Karpas-422 (cell line): ENCODE measurements around the gene SEC24C. TPM values are rescaled to one million over a fixed set of nuclear protein-coding genes. Genes with fewer than 3 reads are reported as not detected.

ENCODE experiments used
- DNase-seq: peaks from one replicate; pipeline ENCODE4 v3.0.0-alpha.2; 2015
- H2AFZ ChIP-seq: fragments of 200-600 bp; sonication (generic); 2 replicates; pipeline ENCODE4 v1.6.1; 2014; ENCODE audit warnings: antibody characterized with exemption, low read length, mixed read lengths
- H3K27ac ChIP-seq: fragments of 200-600 bp; sonication (generic); 2 replicates; pipeline ENCODE4 v1.5.1; 2014; ENCODE audit warnings: mild to moderate bottlenecking, low read length, moderate library complexity
- H3K27me3 ChIP-seq: fragments of 200-600 bp; sonication (generic); 2 replicates; pipeline ENCODE4 v1.6.1; 2014; ENCODE audit warnings: low read length, mixed read lengths
- H3K36me3 ChIP-seq: fragments of 200-600 bp; sonication (generic); 2 replicates; pipeline ENCODE4 v1.6.1; 2014; ENCODE audit warnings: low read length, mixed read lengths; ENCODE audit not compliant: insufficient read depth
- H3K4me1 ChIP-seq: fragments of 200-600 bp; sonication (generic); 2 replicates; pipeline ENCODE4 v1.6.1; 2014; ENCODE audit warnings: mild to moderate bottlenecking, low read length, mixed read lengths
- H3K4me2 ChIP-seq: fragments of 200-600 bp; sonication (generic); 2 replicates; pipeline ENCODE4 v1.6.1; 2014; ENCODE audit warnings: low read length, low read depth, mild to moderate bottlenecking; ENCODE audit not compliant: poor library complexity, severe bottlenecking
- H3K4me3 ChIP-seq: fragments of 200-600 bp; sonication (generic); 2 replicates; pipeline ENCODE4 v1.5.1; 2014; ENCODE audit warnings: mild to moderate bottlenecking, antibody characterized with exemption, low read length, mixed read lengths
- H3K79me2 ChIP-seq: fragments of 200-600 bp; sonication (generic); 2 replicates; pipeline ENCODE4 v1.6.1; 2014; ENCODE audit warnings: mild to moderate bottlenecking, low read length, mixed read lengths
- H3K9ac ChIP-seq: fragments of 200-600 bp; sonication (generic); 2 replicates; pipeline ENCODE4 v1.6.0; 2014; ENCODE audit warnings: low read length
- H3K9me2 ChIP-seq: fragments of 200-600 bp; sonication (generic), shearing (Covaris generic); replicated peaks from 2 replicates; pipeline ENCODE4 v1.6.0; 2014; ENCODE audit warnings: mild to moderate bottlenecking, low read length, moderate library complexity; ENCODE audit not compliant: insufficient read depth
- H3K9me3 ChIP-seq: fragments of 300-700, 200-600 bp; sonication (generic); 2 replicates; pipeline ENCODE4 v1.6.1; 2014; ENCODE audit warnings: low read length, mixed read lengths
- H4K20me1 ChIP-seq: fragments of 200-600 bp; sonication (generic); 2 replicates; pipeline ENCODE4 v1.6.1; 2014; ENCODE audit warnings: mild to moderate bottlenecking, antibody characterized with exemption, low read length, low read depth; ENCODE audit not compliant: insufficient read depth
- total RNA-seq: library from RNA; depleted of rRNA; stranded (reverse); fragments of >200 nt; shearing (Covaris generic); gene quantifications from 2 replicates; pipeline ENCODE4 v1.2.3, GENCODE V29; 2014; ENCODE audit warnings: low replicate concordance

SEC24C gene
- total RNA-seq, 1 experiment from 2014 or later = 84.6 TPM

DNA sequence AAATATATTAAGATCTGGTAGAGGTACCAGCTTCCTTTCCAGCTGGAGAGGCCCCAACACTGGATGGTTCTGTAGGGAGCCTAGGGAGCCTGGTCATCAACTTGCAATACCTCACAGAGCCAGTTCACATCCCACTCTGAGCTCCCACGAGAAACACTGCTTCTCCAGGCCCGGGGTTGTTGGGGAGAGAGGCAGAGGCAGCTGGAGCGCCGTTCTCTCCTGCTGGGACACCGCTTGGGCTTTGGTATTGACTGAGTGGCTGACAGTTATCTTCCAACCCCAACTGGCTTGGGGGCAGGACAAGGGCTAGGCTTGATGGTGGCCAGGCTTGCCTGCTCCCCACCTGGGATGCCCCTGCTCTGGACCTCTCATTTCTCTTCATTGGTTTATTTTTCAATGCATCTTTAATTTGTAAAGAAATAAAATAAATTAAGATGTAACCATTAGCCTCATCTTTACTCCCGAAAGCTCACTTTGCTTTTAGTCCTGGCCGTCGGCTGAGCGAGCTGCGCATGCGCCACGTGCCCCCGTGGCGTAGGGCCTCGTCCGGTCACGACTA lies 27.6 kb downstream of the SEC24C start:
- Histone ChIP-seq H3K4me1 (peaks cover 53% of the 10 kb centered on the region), H3K9me2 (no peaks in the 10 kb centered on the region), H4K20me1 (peaks cover 4% of the 10 kb centered on the region; the same call in 1 of the 2 replicates), H3K79me2 (peaks cover 43% of the 10 kb centered on the region), H3K9ac (peak overlapping the region; percentile 85), H3K36me3 (peaks cover 38% of the 10 kb centered on the region), H3K9me3 (no peaks in the 10 kb centered on the region), H3K27me3 (no peaks in the 10 kb centered on the region), H3K4me2 (peak overlapping the region; percentile 99), H2AFZ (peak overlapping the region; percentile 76), H3K4me3 (peak overlapping the region; percentile 89), H3K27ac (peak overlapping the region; percentile 79)
- peak; percentile 90 for DNase-seq

GRCh38 chr10:73772281-73773151 lies 28.3 kb downstream of the SEC24C start:
- no peaks in the 10 kb centered on the region for H3K27me3 ChIP-seq
- peaks cover 4% of the 10 kb centered on the region; the same call in 1 of the 2 replicates for H4K20me1 ChIP-seq
- peaks cover 44% of the 10 kb centered on the region for H3K36me3 ChIP-seq
- H2AFZ ChIP-seq = peak overlapping the region; percentile 76
- peak overlapping the region; percentile 79 for H3K27ac ChIP-seq
- no peaks in the 10 kb centered on the region for H3K9me2 ChIP-seq
- peaks cover 50% of the 10 kb centered on the region for H3K79me2 ChIP-seq
- no peaks in the 10 kb centered on the region for H3K9me3 ChIP-seq
- peak; percentile 89 for DNase-seq
- peak overlapping the region; percentile 89 for H3K4me3 ChIP-seq
- peak overlapping the region; percentile 85 for H3K9ac ChIP-seq
- peak overlapping the region; percentile 99 for H3K4me2 ChIP-seq
- peaks cover 53% of the 10 kb centered on the region for H3K4me1 ChIP-seq

GRCh38 chr10:73773152-73773879 lies 29.1 kb downstream of the SEC24C start:
- Histone ChIP-seq H3K9ac (peak overlapping the region; percentile 85), H2AFZ (no peak overlapping the region), H3K4me2 (peak overlapping the region; percentile 99), H3K79me2 (peaks cover 54% of the 10 kb centered on the region), H3K36me3 (peaks cover 44% of the 10 kb centered on the region), H3K9me3 (no peaks in the 10 kb centered on the region), H3K27ac (peak overlapping the region; percentile 79), H4K20me1 (peaks cover 4% of the 10 kb centered on the region; the same call in 1 of the 2 replicates), H3K4me1 (peaks cover 51% of the 10 kb centered on the region), H3K9me2 (no peaks in the 10 kb centered on the region), H3K27me3 (no peaks in the 10 kb centered on the region), H3K4me3 (peak overlapping the region; percentile 89)
- DNase-seq = peak; percentile 64

- no peaks in the 10 kb centered on the region for H3K9me3 ChIP-seq
- H2AFZ ChIP-seq = no peak overlapping the region
- H3K9me2 ChIP-seq = no peaks in the 10 kb centered on the region
- H3K79me2 ChIP-seq = peaks cover 59% of the 10 kb centered on the region
- peak overlapping the region; percentile 79; the same call in 1 of the 2 replicates for H3K27ac ChIP-seq
- peak overlapping the region; percentile 85 for H3K9ac ChIP-seq
- H3K4me1 ChIP-seq = peaks cover 40% of the 10 kb centered on the region
- H3K4me2 ChIP-seq = peak overlapping the region; percentile 99
- peak overlapping the region; percentile 89 for H3K4me3 ChIP-seq
- peak; percentile 50 for DNase-seq
- H3K27me3 ChIP-seq = no peaks in the 10 kb centered on the region
- H4K20me1 ChIP-seq = peaks cover 4% of the 10 kb centered on the region; the same call in 1 of the 2 replicates
- H3K36me3 ChIP-seq = peaks cover 50% of the 10 kb centered on the region
Measured at GRCh38 chr10:73774637-73775036, 30.5 kb downstream of the SEC24C start.

DNA sequence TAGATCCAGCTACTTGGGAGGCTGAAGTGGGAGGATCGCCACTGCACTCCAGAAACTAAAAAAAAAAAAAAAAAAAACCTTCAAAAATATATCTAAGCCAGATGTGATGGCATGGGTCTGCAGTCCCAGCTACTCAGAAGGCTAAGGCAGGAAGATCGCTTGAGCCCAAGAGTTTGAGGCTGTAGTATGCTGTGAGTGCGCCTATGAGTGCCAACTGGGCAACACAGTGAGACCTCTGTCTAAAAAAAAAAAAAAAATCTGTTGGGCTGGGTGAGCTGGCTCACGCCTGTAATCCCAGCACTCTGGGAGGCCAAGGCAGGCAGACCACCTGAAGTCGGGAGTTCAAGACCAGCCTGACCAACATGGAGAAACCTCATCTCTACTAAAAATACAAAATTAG lies 34.8 kb downstream of the SEC24C start:
- Histone ChIP-seq H3K9me2 (no peaks in the 10 kb centered on the region), H3K36me3 (peaks cover 35% of the 10 kb centered on the region), H3K27me3 (no peaks in the 10 kb centered on the region), H3K9me3 (no peaks in the 10 kb centered on the region), H4K20me1 (peaks cover 9% of the 10 kb centered on the region; the same call in 1 of the 2 replicates), H3K4me1 (peaks cover 50% of the 10 kb centered on the region), H3K79me2 (peaks cover 76% of the 10 kb centered on the region), H3K4me3 (no peak overlapping the region), H3K9ac (no peak overlapping the region), H2AFZ (no peak overlapping the region), H3K4me2 (no peak overlapping the region), H3K27ac (no peak overlapping the region)
- no peak for DNase-seq

GRCh38 chr10:73779539-73780197 lies 35.5 kb downstream of the SEC24C start:
- H3K4me1 ChIP-seq = peaks cover 49% of the 10 kb centered on the region
- H3K36me3 ChIP-seq = peaks cover 31% of the 10 kb centered on the region
- no peaks in the 10 kb centered on the region for H3K9me2 ChIP-seq
- H3K9ac ChIP-seq = peak overlapping the region; percentile 36; the same call in 1 of the 2 replicates
- no peak overlapping the region for H2AFZ ChIP-seq
- peaks cover 7% of the 10 kb centered on the region; the same call in 1 of the 2 replicates for H4K20me1 ChIP-seq
- no peak for DNase-seq
- peaks cover 76% of the 10 kb centered on the region for H3K79me2 ChIP-seq
- H3K27ac ChIP-seq = peak overlapping the region; percentile 2; the same call in 1 of the 2 replicates
- H3K4me3 ChIP-seq = no peak overlapping the region
- peak overlapping the region; percentile 96 for H3K4me2 ChIP-seq
- H3K9me3 ChIP-seq = no peaks in the 10 kb centered on the region
- no peaks in the 10 kb centered on the region for H3K27me3 ChIP-seq

DNA sequence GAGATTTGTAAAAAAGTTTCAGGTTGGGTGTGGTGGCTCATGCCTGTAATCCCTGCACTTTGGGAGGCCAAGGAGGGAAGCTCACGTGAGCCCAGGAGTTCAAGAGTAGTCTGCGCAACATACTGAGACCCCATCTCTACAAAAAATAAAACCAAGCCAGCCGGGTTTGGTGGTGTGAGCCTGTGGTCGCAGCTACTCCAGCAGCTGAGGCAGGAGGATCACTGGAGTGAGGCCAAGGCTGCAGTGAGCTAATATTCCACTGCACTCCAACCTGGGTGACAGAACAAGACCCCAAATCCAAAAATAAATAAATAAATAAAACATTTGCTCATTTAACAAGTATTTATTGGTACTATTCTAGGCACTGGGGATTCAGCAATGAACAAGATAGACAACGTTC lies 36.1 kb downstream of the SEC24C start:
- no peaks in the 10 kb centered on the region for H3K9me3 ChIP-seq
- H3K4me2 ChIP-seq = peak overlapping the region; percentile 96
- H4K20me1 ChIP-seq = 0 out of 2 replicates have a peak, but pooled peaks cover 5% of the 10 kb centered on the region
- no peak for DNase-seq
- H3K27me3 ChIP-seq = no peaks in the 10 kb centered on the region
- H3K9ac ChIP-seq = peak overlapping the region; percentile 88
- peaks cover 69% of the 10 kb centered on the region for H3K79me2 ChIP-seq
- no peak overlapping the region for H2AFZ ChIP-seq
- H3K4me3 ChIP-seq = peak overlapping the region; percentile 87
- H3K27ac ChIP-seq = peak overlapping the region; percentile 63; the same call in 1 of the 2 replicates
- H3K4me1 ChIP-seq = peaks cover 46% of the 10 kb centered on the region
- H3K36me3 ChIP-seq = peaks cover 25% of the 10 kb centered on the region
- H3K9me2 ChIP-seq = no peaks in the 10 kb centered on the region
